GM12801 (cell line): ENCODE data around the gene ALKBH7.

Experiments used
- TF ChIP-seq, protein P1 (sequence below): IDR thresholded peaks from one replicate; pipeline ENCODE4 v1.5.1; 2011; ENCODE audit warnings: control low read depth; ENCODE audit not compliant: insufficient read length; ENCODE audit errors: extremely low read depth

ALKBH7 gene

DNA sequence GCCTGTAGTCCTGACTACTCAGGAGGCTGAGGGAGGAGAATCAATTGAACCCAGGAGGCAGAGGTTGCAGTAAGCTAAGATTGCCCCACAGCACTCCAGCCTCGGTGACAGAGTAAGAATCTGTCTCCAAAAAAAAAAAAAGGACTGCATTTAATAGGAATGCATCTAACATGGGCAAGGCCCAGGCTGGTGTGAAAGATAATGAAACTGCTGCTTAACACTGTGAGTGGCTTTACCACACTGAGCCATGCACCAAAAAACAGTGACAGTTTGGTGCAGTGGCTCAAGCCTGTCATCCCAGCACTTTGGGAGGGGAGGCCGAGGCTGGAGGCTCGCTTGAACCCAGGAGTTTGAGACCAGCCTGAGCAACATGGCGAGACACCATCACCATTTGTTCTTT, 11.8 kb downstream of the ALKBH7 start:
- TF ChIP-seq, protein P1, sequence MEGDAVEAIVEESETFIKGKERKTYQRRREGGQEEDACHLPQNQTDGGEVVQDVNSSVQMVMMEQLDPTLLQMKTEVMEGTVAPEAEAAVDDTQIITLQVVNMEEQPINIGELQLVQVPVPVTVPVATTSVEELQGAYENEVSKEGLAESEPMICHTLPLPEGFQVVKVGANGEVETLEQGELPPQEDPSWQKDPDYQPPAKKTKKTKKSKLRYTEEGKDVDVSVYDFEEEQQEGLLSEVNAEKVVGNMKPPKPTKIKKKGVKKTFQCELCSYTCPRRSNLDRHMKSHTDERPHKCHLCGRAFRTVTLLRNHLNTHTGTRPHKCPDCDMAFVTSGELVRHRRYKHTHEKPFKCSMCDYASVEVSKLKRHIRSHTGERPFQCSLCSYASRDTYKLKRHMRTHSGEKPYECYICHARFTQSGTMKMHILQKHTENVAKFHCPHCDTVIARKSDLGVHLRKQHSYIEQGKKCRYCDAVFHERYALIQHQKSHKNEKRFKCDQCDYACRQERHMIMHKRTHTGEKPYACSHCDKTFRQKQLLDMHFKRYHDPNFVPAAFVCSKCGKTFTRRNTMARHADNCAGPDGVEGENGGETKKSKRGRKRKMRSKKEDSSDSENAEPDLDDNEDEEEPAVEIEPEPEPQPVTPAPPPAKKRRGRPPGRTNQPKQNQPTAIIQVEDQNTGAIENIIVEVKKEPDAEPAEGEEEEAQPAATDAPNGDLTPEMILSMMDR, result no peak

DNA sequence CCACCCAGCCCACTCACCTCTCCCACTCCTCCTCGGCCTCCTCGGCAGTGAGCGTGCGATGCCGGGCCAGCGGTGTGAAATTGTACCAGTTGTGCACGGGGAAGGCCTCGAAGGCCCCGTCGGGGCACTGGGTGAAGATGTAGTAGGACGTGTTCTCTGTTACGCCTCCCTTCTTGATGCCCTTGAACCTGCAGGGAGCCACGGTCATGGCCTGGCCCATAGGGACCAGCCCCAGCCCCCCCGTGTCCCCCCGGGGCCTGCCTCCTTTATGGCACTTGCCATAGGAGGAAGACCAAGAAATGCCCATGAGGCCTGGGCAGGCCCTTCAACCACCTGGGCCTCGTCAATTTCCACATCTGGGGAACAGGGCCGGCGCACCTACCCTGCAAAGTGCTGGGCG, 14.8 kb downstream of the ALKBH7 start:
- TF ChIP-seq, protein P1, result no peak

DNA sequence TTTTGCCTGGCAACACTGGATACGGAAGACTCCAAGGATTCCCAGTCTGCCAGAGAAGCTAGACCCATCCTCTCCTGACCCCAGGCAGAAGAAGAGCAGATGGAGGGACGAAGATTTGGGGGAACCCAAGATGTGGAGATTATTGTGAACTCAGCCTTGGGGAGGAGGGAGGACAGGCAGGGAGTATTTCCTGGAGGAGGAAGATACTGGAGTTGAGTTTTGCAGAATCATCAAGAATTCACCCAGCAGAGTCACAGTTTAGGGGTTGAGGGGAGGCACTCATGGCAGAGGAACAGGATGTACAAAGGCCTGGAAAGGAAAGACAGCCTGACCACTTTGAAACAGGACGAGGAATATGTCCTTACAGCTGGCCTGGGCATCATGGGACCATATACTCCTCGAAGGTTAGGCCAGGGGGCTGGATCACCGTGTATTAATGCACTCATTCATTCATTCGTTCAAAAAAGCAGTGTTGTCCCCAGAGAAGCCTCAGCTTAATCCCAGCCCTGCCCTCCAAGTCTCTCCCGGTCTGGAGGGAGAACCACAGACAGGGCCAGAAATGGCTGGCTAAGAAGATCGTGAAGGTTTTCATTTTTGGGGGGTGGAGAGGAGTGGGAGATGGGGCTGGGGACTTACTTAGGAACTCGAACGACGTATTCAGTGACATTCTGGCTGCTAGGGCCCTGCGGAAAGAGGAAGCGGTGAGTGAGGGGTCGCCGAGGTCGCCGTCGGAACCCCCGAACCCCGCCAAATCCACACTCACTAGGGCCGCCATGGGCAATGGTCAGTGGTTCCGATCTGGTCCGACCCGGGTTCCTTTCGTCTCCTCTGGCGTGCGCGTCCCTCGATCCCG, 19.9 kb downstream of the ALKBH7 start:
- TF ChIP-seq, protein P1, result no peak

DNA sequence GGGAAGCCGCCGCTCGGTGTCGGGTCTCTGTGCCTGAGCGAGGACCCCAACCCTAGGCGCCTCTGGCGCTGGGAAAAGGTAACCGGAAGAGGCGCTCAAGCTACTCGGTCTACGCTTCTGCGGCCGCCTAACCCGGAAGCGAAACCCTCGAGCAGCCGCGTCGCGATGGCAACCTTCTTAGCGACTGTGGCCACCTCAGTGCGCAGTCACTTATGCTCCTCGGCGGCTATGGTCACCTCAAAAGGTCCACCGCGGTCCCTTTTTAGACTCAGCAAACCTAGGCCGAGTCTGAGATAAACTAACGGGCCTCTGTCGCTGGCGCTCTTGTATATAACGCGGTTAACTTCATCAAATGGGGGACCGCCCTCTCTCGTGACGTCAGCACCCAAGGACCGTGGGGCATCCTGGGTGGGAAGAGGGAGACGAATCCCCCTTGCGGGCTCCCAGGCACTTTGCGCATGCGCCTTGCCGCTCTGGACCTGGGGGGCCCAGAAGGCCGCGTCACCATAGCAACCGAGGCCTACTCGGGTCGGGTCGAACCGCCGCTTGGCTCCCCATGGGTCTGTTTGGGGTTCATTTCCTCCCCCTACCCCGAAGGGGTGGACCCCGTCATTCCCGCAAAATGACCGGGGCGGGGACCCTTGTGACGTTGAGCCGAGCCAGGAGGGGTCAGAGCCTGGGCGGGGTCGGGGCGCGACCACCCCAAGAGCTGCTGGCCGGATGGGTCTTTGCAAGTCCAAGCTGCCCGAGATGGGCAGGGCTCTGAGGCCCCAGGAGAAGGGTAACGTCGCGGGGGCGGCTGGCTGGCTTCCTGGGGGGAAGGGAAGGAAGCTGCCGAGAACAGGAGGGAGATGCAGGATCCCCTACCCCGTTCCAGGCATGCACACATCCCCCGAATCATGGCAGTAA, 20.7 kb downstream of the ALKBH7 start, which contains the start of gene GTF2F1:
TSS of gene GTF2F1 (minus strand) at position 91 of the 909 bp plus-strand sequence. CDS start 169 bp downstream, outside the sequence.
- TF ChIP-seq, protein P1, result no peak

DNA sequence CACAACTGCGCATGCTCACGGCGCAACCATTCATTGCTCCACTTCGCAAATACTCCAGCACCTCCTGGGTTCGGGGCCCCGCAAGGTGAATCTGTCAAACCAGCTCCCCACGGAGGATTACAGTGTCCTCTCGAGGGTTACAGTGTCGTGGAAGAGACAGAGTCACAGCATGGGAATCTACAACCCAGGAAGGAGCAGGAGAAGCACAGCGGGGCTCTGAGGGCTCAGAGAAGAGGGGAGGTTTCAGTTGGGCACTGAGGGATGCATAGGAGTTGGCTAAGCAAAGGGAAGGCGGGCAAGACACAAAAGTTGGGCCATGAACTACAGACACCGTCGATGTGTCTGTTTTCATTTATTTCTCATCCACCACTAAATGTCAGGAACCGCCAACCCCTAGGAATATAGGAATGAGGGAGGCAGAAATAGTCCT, 21.4 kb downstream of the ALKBH7 start:
- TF ChIP-seq, protein P1, result no peak

DNA sequence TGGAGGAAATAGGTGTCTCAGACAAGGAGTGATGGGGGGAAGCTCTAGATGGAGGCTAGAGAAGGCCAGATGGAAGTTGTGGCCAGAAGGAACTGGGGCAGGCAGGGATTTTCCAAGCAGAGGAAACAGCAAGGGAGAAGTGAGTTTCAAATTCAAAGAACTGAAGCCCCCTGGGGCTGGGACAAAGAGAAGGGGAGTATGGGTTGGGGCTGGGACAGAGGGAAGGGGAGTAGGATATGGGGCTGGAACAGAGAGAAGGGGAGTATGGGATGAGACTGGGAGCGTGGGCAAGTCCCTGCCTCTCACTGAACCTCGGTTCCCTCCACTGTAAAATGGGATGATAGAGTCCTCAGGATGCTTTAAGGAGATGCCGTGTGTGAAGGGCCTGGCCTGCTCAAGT, 22.2 kb downstream of the ALKBH7 start:
- TF ChIP-seq, protein P1, result no peak

DNA sequence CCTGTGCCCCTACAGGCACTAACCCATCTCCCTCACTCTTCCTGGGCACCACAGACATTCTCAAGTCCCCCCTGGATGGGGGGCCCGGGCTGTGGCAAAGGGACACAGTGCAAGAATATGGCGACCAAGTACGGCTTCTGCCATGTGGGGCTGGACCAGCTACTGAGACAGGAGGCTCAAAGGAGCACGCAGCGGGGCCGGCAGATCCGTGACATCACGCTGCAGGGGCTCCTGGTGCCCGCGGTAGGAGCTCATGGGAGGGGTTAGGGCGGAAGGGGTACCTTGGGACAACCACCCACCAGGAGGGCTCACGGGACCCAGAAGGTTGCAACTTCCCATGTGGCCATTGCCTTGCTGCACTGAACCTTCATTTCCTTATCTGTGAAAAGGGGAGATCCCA, 23.7 kb downstream of the ALKBH7 start:
- TF ChIP-seq, protein P1, result no peak
